Measurements from ENCODE around the gene SPATA17. TPM values are rescaled to one million over a fixed set of nuclear protein-coding genes. Genes with fewer than 3 reads are reported as not detected.

The SPATA17 gene
- total and polyA plus RNA-seq, 10 of the 15 experiments (the other 5 are each of a cell fraction or from before 2014, with no cell fraction given) = 0.08 to 0.27 (median 0.11) TPM; not detected in 6

DNA sequence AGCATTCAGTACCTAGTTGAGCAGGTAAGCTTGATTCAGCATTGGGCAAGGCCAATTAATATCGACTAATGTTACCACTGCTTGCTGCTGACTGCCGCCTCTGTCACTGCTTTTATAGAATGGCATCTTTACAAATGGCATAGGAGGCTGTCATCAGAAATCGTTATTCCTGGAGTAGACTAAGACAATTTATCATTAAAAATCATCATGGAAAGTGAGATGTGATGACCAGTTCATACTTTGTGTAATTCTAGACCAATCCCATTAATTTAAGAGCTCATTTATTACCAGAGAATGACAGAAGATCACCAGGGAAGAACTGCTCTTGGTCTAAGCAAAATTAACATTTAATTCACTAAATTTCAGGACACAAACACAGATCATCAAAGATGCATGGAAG is 254.0 kb downstream of the SPATA17 start:
- intact Hi-C loops (cut with micrococcal nuclease; ENCODE audit: unreplicated experiment) (no loop called here), in situ Hi-C loops (cut with MboI) (no loop called here)
- ChIA-PET CTCF (interaction anchor here (1.2 kb wide), 1 partner anchor 50 kb away, joined by 3 read pairs; no protein-coding TSS in a partner anchor), POLR2A (no interaction called here), RAD21 (ENCODE audit: unreplicated experiment) (no interaction called here), SMC1A (ENCODE audit: uncharacterized antibody, unreplicated experiment) (no interaction called here)
- 21% methylated on average over 3 of the region's 3 CpGs for WGBS (ENCODE audit: insufficient coverage, insufficient replicate concordance, low lambda C conversion rate, missing lambda C conversion rate)
- no peak for ATAC-seq
- Histone ChIP-seq H3K4me3 (no peak overlapping the region), H4K20me1 (ENCODE audit: control insufficient read depth, insufficient read depth) (no peaks in the 10 kb centered on the region), H3K36me3 (ENCODE audit: control insufficient read depth in 2 of 2, insufficient read depth in 2 of 2, low read length in 1 of 2) (no peaks in the 10 kb centered on the region), H3K27ac (ENCODE audit: control insufficient read depth, insufficient read depth) (no peak overlapping the region), H3K27me3 (replicated peaks in 1 of 2; ENCODE audit: control insufficient read depth in 2 of 2, insufficient read depth in 2 of 2, low read length in 1 of 2) (no peaks in the 10 kb centered on the region), H3K4me1 (ENCODE audit: control insufficient read depth, insufficient read depth, low read length) (no peaks in the 10 kb centered on the region), H3K4me2 (ENCODE audit: control insufficient read depth, insufficient read depth) (no peak overlapping the region), H3K9ac (ENCODE audit: control insufficient read depth, insufficient read depth, low read length) (no peak overlapping the region), H3K79me2 (ENCODE audit: control insufficient read depth, insufficient read depth, low read length) (no peaks in the 10 kb centered on the region), H2AFZ (ENCODE audit: control insufficient read depth, low read depth, low read length) (no peak overlapping the region), H3K9me3 (replicated peaks; ENCODE audit: control insufficient read depth, insufficient read depth, low read length) (no peaks in the 10 kb centered on the region)
- no TSS peak for BruUV-seq (replicated peaks)
- DNase-seq (ENCODE audit: low read depth, low spot score) = no peak
- FAIRE-seq = no peak
- TF ChIP-seq HDAC6 (IDR thresholded peaks at IDR 0.05; ENCODE audit: unreplicated experiment) (no peak), BCL11A (IDR thresholded peaks at IDR 0.05; ENCODE audit: low read depth, low read length) (no peak), ZNF217 (IDR thresholded peaks at IDR 0.05) (no peak), FOXK2 (IDR thresholded peaks at IDR 0.05) (no peak), YY1 (IDR thresholded peaks at IDR 0.05; ENCODE audit: low read depth, low read length) (no peak), GATAD2B (conservative IDR thresholded peaks at IDR 0.05; ENCODE audit: low read depth) (no peak), ZNF207 (IDR thresholded peaks at IDR 0.05; ENCODE audit: borderline replicate concordance) (no peak), ASH2L (IDR thresholded peaks at IDR 0.05; ENCODE audit: borderline replicate concordance, low read depth) (no peak), BRCA1 (IDR thresholded peaks at IDR 0.05; ENCODE audit: low read depth, low read length) (no peak), NRF1 (conservative IDR thresholded peaks at IDR 0.05; ENCODE audit: low read depth, low read length) (no peak), SIN3A (IDR thresholded peaks at IDR 0.05; ENCODE audit: low read depth, low read length) (no peak), NFYA (IDR thresholded peaks at IDR 0.05; ENCODE audit: borderline replicate concordance, low read depth, low read length) (no peak)
- TF ChIP-seq, protein P1, sequence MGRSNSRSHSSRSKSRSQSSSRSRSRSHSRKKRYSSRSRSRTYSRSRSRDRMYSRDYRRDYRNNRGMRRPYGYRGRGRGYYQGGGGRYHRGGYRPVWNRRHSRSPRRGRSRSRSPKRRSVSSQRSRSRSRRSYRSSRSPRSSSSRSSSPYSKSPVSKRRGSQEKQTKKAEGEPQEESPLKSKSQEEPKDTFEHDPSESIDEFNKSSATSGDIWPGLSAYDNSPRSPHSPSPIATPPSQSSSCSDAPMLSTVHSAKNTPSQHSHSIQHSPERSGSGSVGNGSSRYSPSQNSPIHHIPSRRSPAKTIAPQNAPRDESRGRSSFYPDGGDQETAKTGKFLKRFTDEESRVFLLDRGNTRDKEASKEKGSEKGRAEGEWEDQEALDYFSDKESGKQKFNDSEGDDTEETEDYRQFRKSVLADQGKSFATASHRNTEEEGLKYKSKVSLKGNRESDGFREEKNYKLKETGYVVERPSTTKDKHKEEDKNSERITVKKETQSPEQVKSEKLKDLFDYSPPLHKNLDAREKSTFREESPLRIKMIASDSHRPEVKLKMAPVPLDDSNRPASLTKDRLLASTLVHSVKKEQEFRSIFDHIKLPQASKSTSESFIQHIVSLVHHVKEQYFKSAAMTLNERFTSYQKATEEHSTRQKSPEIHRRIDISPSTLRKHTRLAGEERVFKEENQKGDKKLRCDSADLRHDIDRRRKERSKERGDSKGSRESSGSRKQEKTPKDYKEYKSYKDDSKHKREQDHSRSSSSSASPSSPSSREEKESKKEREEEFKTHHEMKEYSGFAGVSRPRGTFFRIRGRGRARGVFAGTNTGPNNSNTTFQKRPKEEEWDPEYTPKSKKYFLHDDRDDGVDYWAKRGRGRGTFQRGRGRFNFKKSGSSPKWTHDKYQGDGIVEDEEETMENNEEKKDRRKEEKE (IDR thresholded peaks at IDR 0.05) = no peak
- TF ChIP-seq, protein P2, sequence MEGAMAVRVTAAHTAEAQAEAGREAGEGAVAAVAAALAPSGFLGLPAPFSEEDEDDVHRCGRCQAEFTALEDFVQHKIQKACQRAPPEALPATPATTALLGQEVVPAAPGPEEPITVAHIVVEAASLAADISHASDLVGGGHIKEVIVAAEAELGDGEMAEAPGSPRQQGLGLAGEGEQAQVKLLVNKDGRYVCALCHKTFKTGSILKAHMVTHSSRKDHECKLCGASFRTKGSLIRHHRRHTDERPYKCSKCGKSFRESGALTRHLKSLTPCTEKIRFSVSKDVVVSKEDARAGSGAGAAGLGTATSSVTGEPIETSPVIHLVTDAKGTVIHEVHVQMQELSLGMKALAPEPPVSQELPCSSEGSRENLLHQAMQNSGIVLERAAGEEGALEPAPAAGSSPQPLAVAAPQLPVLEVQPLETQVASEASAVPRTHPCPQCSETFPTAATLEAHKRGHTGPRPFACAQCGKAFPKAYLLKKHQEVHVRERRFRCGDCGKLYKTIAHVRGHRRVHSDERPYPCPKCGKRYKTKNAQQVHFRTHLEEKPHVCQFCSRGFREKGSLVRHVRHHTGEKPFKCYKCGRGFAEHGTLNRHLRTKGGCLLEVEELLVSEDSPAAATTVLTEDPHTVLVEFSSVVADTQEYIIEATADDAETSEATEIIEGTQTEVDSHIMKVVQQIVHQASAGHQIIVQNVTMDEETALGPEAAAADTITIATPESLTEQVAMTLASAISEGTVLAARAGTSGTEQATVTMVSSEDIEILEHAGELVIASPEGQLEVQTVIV (IDR thresholded peaks at IDR 0.05; ENCODE audit: borderline replicate concordance, partially characterized antibody) = no peak
- TF ChIP-seq, protein P3, sequence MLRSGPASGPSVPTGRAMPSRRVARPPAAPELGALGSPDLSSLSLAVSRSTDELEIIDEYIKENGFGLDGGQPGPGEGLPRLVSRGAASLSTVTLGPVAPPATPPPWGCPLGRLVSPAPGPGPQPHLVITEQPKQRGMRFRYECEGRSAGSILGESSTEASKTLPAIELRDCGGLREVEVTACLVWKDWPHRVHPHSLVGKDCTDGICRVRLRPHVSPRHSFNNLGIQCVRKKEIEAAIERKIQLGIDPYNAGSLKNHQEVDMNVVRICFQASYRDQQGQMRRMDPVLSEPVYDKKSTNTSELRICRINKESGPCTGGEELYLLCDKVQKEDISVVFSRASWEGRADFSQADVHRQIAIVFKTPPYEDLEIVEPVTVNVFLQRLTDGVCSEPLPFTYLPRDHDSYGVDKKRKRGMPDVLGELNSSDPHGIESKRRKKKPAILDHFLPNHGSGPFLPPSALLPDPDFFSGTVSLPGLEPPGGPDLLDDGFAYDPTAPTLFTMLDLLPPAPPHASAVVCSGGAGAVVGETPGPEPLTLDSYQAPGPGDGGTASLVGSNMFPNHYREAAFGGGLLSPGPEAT (IDR thresholded peaks at IDR 0.05; ENCODE audit: low read depth) = no peak

All from GM12878 (cell line).